HG02588 (cell line): Measurements from ENCODE around the gene RXFP2.

Experiments
- ATAC-seq: cut with Tn5 transposase; IDR thresholded peaks from one replicate; pipeline ENCODE4 v1.9.1; 2021; ENCODE audit warnings: mild to moderate bottlenecking, moderate library complexity; ENCODE audit not compliant: unreplicated experiment

RXFP2 gene, protein sequence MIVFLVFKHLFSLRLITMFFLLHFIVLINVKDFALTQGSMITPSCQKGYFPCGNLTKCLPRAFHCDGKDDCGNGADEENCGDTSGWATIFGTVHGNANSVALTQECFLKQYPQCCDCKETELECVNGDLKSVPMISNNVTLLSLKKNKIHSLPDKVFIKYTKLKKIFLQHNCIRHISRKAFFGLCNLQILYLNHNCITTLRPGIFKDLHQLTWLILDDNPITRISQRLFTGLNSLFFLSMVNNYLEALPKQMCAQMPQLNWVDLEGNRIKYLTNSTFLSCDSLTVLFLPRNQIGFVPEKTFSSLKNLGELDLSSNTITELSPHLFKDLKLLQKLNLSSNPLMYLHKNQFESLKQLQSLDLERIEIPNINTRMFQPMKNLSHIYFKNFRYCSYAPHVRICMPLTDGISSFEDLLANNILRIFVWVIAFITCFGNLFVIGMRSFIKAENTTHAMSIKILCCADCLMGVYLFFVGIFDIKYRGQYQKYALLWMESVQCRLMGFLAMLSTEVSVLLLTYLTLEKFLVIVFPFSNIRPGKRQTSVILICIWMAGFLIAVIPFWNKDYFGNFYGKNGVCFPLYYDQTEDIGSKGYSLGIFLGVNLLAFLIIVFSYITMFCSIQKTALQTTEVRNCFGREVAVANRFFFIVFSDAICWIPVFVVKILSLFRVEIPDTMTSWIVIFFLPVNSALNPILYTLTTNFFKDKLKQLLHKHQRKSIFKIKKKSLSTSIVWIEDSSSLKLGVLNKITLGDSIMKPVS

DNA sequence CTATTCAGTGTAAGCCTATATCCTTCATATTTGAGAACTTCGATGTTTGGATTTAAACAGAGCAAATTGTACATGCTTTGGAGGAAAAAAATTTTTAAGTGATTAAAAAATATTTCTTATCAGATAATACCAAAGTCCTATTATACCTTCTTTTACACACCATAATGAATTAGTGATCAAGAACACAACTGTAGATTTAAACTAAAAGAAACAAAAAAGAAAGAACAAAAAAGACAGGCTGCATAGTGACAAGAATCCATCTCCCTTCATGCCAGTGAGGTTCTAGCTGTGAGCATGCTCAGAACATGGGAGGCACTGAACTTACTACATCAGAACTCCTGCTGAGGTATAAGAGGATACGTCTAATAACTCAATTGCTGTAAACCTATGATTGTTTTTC is at the start of gene RXFP2:
RXFP2 (plus strand) TSS at position 301 of the 400 bp plus-strand sequence; CDS start at position 388, 87 bp downstream.
- no peak for ATAC-seq

DNA sequence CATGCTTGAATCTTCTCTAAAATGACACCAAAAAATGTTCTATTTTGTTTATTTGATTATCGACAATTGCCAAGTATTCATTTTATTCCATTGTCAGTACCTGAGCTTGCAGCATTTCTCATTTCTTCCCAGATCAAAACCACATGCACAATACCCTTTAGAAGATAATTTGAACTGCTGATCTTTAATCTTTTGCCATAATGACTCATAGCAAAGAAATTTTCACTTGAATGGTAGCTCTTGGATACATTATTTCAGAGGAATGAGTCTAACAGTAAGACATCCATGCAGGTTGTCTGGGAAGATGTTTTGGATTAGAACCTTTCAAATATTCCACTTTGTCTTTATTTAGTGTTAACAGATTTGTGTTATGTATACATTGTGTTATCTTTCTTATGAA is 42.0 kb upstream of the RXFP2 start:
- no peak for ATAC-seq

GRCh38 chr13:31699650-31700049 is 39.7 kb upstream of the RXFP2 start:
- no peak for ATAC-seq

DNA sequence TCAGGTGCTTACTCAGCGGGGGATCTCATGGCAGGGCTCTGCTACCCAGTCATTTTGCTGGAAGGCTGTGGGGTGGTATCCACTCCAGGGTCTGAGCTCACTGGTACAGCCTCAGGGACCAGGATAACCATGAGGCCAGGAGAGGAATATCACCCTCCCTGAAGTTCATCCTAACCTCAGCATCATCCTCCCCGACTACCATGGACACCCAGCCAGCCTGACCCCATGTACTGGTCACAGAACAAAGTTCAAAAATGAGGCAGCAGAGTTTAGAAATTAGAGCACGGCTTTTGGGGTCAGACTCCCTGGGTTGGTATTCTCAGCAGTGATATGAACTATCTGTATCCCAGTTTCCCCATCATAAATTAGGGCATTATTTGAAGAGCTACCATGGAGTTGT is 35.5 kb upstream of the RXFP2 start:
- no peak for ATAC-seq

GRCh38 chr13:31706105-31706504 is 33.2 kb upstream of the RXFP2 start:
- no peak for ATAC-seq

DNA sequence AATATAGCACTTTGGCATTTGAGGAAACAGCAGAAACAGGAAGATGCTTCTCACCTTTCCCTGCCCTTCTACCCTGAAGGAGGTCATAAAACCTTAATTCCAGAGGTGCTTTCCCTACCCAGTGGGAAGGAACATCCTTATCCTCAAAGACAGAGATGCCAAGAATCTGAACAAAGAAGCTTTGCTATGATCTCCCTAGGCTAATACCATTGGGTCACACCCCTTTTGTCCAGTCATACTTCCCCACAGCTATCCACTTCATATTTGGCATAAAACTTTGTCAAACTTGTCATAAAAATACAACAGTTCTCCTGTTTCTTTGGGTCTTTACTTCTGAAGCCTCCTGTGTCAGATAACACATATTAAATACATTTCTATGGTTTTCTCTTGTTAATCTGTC is 21.7 kb upstream of the RXFP2 start:
- no peak for ATAC-seq

GRCh38 chr13:31719214-31719613 is 20.1 kb upstream of the RXFP2 start:
- ATAC-seq: no peak

- ATAC-seq: no peak
Observed at GRCh38 chr13:31722673-31723072, 16.7 kb upstream of the RXFP2 start.

- no peak for ATAC-seq
Observed at GRCh38 chr13:31725841-31726240, 13.5 kb upstream of the RXFP2 start.

- no peak for ATAC-seq
Observed at GRCh38 chr13:31731921-31732320, 7.4 kb upstream of the RXFP2 start.

DNA sequence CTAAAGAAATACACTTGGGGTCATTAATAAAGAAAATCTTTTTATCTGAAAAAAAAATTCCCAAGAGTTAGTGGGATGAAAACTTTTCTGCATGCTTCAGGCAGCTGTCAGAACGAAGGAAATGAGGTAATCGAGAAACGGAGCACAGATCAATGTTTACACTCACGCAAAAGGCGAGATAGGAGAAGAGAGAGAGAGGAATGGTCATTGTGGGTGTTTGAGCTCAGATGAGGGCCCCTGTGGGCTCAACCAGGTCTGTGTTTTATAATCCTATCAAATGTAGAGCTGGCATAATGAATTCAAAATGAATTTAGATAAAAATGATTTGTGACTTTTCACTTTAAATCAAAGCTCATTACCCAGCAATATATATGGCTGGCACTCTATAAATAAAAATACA is 6.3 kb upstream of the RXFP2 start:
- ATAC-seq: no peak

DNA sequence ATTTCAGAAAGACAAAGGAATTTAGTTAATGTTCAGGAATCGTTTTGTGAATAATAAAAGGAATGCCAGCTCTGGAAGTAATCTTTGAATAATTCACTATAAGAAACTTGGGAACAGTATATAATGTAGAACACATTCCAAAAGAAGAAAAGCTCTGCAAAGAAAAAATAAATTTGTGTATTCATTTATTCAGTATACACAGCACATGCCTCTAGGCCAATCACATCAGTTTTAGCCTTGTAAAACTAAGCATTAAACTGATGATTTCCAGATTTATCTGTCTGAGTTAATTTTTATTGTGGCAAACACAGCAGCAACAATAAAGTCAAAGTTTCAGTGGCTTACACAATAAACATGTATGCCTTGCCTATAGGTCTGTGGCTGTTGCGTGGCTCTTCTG is 5.7 kb upstream of the RXFP2 start:
- ATAC-seq: no peak

- no peak for ATAC-seq
Observed at GRCh38 chr13:31742097-31742734, 2.9 kb downstream of the RXFP2 start.

DNA sequence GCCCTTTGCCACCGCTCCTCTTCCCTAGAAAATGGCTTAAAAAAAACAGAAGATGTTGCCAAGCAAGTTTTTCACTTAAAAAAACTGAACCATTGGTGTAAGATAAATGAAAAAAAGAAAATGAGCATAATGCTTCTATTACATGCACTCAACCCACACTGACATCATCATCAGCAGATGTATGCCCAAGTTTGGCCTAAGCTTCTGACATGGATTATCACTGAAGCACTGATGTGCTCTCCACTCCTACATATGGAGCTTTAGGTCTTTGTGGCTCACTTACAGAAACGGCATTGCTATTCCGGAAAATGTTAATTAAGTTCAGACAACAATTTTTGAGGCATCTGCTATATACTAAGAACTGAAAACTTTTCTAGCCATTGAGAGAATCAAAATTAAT is 8.0 kb downstream of the RXFP2 start:
- no peak for ATAC-seq

- no peak for ATAC-seq
Observed at GRCh38 chr13:31747966-31748365, 8.6 kb downstream of the RXFP2 start.

- no peak for ATAC-seq
Observed at GRCh38 chr13:31749929-31750328, 10.6 kb downstream of the RXFP2 start.

GRCh38 chr13:31755211-31755610 is 15.9 kb downstream of the RXFP2 start:
- no peak for ATAC-seq

DNA sequence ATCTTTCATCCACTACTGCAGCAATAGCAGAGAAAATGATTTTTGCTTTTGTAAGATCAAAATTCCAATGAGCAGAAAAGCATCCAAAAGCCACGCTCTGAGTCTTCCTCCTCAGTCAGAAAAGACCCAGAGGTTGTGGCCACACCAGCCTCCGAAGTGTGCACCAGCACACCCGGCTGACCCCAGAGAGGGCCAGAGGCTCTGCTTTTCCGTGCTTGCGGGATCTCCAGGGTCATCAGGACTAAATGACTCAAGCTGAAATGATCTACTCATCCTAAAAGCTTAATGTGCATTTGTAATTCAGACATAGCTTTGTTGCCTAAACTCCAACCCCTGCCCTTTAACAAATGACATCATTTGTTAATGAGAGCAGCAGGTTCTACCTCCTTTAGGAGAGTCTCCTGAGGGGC is 16.5 kb downstream of the RXFP2 start:
- ATAC-seq: no peak

DNA sequence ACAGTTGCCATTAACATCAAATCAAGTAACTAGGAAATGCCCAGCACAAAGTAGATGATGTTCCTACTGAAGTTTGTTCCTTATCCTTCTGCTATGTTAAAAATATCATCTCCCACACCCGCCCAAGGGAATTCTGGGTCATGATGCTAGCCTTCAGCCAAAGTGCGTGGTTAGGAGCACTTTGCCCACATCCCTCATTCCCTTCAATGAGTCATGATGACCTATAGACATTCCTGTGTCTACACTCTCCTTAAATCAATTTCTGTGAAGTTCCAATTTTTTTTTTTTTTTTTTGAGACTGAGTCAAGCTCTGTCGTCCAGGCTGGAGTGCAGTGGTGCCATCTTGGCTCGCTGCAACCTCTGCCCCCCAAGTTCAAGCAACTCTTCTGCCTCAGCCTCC is 17.0 kb downstream of the RXFP2 start:
- ATAC-seq: no peak

DNA sequence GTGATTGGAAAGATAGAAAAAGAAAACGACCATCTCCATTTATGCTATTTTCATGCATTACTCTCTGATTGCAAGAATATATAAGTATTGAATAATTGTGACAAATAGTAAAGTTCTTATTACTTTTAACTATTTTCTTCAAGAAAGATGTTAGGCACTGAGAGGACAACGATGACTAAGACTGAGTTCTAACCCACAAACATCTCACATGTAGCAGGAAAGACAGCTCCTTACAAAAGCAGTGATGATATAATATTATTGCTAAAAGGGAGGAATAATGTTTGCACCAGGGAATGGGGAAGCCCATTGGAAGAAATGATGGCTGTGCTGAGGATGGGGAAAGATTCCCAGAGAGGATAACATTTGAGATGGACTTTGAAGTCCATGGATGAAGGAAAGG is 22.6 kb downstream of the RXFP2 start:
- ATAC-seq: no peak

- ATAC-seq: no peak
Observed at GRCh38 chr13:31764556-31764955, 25.2 kb downstream of the RXFP2 start.
